ENCODE results near the gene SMC5. TPM values are rescaled to one million over a fixed set of nuclear protein-coding genes. Genes with fewer than 3 reads are reported as not detected.

SMC5 gene
- total RNA-seq = 10 to 100 TPM; 12.9 to 93.8 (median 34.3) TPM
- 10 to 100 TPM in 1 of 3 donors, 1 to 10 TPM in 2; 7.9 to 10.1 (median 8.0) TPM for polyA plus RNA-seq
- long read RNA-seq, donor 1 = 0 reads
- long read RNA-seq, donor 2 = 0 reads
- long read RNA-seq, donor 3 = 0 reads
- long read RNA-seq, donor 4 = 0 reads
- long read RNA-seq, donor 5, partial matches to known transcripts = 0 of 1 reads
- long read RNA-seq, donor 5, other reads (novel, unspliced or antisense) = 0 of 1 reads
- long read RNA-seq, donor 6 = 0 reads
- long read RNA-seq, donor 7 = 0 reads
- long read RNA-seq, donor 8 = 0 reads
- long read RNA-seq, donor 9, partial matches to known transcripts = 6 of 7 reads
- long read RNA-seq, donor 9, other reads (novel, unspliced or antisense) = 0 of 7 reads
- long read RNA-seq, donor 10 = 0 reads

- no peaks in the 10 kb centered on the region for H3K27me3 ChIP-seq
- peaks cover 34 to 86% (median 53%) of the 10 kb centered on the region in 4 donors for H3K4me1 ChIP-seq
- peak; percentile 91 to 98 for DNase-seq
- intact Hi-C loops (cut with DNase I; ENCODE audit: low total_unique reads) = no loop called here
- TF ChIP-seq EP300 (IDR thresholded peaks at IDR 0.05) = no peak
- peak; percentile 98 to 99 (median 98) for TF ChIP-seq POLR2AphosphoS5 (IDR thresholded peaks at IDR 0.05)
- peak in 2 of 4 donors; percentile 54 to 78 for TF ChIP-seq POLR2A (IDR thresholded peaks at IDR 0.05)
- no peak for TF ChIP-seq CTCF (IDR thresholded peaks at IDR 0.05)
- H3K4me3 ChIP-seq = peak within 1 kb of the TSS; percentile 62 to 80 (median 66)
- H3K27ac ChIP-seq = peak within 1 kb of the TSS; percentile 94 to 98 (median 96)
- no peaks in the 10 kb centered on the region for H3K9me3 ChIP-seq
- 0 to 1% (median 0%) methylated on average over 44 to 75 of the region's 75 CpGs for WGBS, 5 donors
- H3K36me3 ChIP-seq = peaks cover 0 to 5% (median 1%) of the 10 kb centered on the region in 4 donors
Observed at GRCh38 chr9:70258692-70259511, at the start of gene SMC5. TSS of gene SMC5 (plus strand) at chr9:70258978. CDS start at chr9:70259079, 101 bp downstream.

- no peak for DNase-seq
- Histone ChIP-seq H3K36me3 (peaks cover 3 to 71% (median 57%) of the 10 kb centered on the region in 4 donors), H3K27me3 (no peaks in the 10 kb centered on the region), H3K4me3 (no peak overlapping the region), H3K27ac (no peak overlapping the region), H3K4me1 (no peaks in the 10 kb centered on the region), H3K9me3 (peaks cover 0 to 13% (median 9%) of the 10 kb centered on the region in 4 donors)
- intact Hi-C loops (cut with DNase I; ENCODE audit: low total_unique reads) = no loop called here
- 90 to 98% (median 96%) methylated on average over 16 of the region's 16 CpGs for WGBS, 5 donors
- TF ChIP-seq EP300 (IDR thresholded peaks at IDR 0.05) (no peak), CTCF (IDR thresholded peaks at IDR 0.05) (no peak), POLR2A (IDR thresholded peaks at IDR 0.05) (no peak), POLR2AphosphoS5 (IDR thresholded peaks at IDR 0.05) (no peak)
Observed at GRCh38 chr9:70217029-70217428, 41.7 kb upstream of the SMC5 start.

- Histone ChIP-seq H3K4me3 (no peak overlapping the region), H3K27me3 (no peaks in the 10 kb centered on the region), H3K9me3 (no peaks in the 10 kb centered on the region), H3K4me1 (no peaks in the 10 kb centered on the region), H3K27ac (no peak overlapping the region), H3K36me3 (peaks cover 0 to 54% (median 43%) of the 10 kb centered on the region in 4 donors)
- no peak for DNase-seq
- intact Hi-C loops (cut with DNase I; ENCODE audit: low total_unique reads) = no loop called here
- no peak for TF ChIP-seq POLR2AphosphoS5 (IDR thresholded peaks at IDR 0.05)
- TF ChIP-seq EP300 (IDR thresholded peaks at IDR 0.05) = no peak
- TF ChIP-seq POLR2A (IDR thresholded peaks at IDR 0.05) = no peak
- no peak for TF ChIP-seq CTCF (IDR thresholded peaks at IDR 0.05)
- 77 to 88% (median 84%) methylated on average over 1 of the region's 1 CpG for WGBS, 5 donors
Observed at GRCh38 chr9:70218767-70219166, 40.0 kb upstream of the SMC5 start.

GRCh38 chr9:70220216-70220615 lies 38.6 kb upstream of the SMC5 start:
- TF ChIP-seq POLR2A (IDR thresholded peaks at IDR 0.05) = no peak
- TF ChIP-seq CTCF (IDR thresholded peaks at IDR 0.05) = no peak
- no peak for TF ChIP-seq POLR2AphosphoS5 (IDR thresholded peaks at IDR 0.05)
- H3K4me3 ChIP-seq = no peak overlapping the region
- H3K4me1 ChIP-seq = no peaks in the 10 kb centered on the region
- intact Hi-C loops (cut with DNase I; ENCODE audit: low total_unique reads) = no loop called here
- 90 to 100% (median 97%) methylated on average over 2 of the region's 2 CpGs for WGBS, 5 donors
- no peak overlapping the region for H3K27ac ChIP-seq
- no peaks in the 10 kb centered on the region for H3K27me3 ChIP-seq
- peaks cover 0 to 48% (median 37%) of the 10 kb centered on the region in 4 donors for H3K36me3 ChIP-seq
- DNase-seq = no peak
- H3K9me3 ChIP-seq = no peaks in the 10 kb centered on the region
